GM19397 (cell line): Measurements from ENCODE around the gene NEDD9.

Experiments
- ATAC-seq: cut with Tn5 transposase; IDR thresholded peaks from one replicate; pipeline ENCODE4 v1.9.1; 2021; ENCODE audit warnings: mild to moderate bottlenecking, moderate library complexity; ENCODE audit not compliant: unreplicated experiment

The NEDD9 gene

DNA sequence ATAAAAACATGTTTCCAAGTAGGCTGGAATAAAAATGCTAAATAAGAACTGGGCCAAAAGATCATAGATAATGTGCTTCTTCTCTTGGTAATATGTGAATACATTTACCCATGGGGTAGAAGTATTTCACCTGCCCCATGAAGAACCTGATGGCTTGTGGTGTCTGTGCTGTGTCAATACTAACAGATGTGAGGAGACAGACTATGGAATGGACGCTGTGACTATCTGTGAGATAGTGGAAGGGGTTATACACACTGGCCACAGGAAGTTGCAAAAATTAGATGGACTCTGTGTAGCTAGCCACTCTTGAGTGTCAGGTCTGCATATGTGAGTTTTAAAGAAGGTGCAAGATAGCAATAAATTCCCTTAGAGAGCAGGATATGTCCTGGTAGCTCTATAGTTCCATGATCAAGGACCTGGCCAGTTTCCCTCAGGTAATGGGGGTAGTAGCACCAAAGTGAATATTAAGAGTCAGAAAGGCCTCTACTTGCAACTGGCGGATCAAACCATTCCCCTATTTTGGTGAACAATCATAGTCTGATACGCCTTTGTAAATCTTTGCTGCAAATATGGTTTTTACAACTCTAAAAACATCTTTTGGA lies 48.6 kb downstream of the NEDD9 start:
- no peak for ATAC-seq

GRCh38 chr6:11181478-11182136 lies 50.9 kb downstream of the NEDD9 start:
- no peak for ATAC-seq

DNA sequence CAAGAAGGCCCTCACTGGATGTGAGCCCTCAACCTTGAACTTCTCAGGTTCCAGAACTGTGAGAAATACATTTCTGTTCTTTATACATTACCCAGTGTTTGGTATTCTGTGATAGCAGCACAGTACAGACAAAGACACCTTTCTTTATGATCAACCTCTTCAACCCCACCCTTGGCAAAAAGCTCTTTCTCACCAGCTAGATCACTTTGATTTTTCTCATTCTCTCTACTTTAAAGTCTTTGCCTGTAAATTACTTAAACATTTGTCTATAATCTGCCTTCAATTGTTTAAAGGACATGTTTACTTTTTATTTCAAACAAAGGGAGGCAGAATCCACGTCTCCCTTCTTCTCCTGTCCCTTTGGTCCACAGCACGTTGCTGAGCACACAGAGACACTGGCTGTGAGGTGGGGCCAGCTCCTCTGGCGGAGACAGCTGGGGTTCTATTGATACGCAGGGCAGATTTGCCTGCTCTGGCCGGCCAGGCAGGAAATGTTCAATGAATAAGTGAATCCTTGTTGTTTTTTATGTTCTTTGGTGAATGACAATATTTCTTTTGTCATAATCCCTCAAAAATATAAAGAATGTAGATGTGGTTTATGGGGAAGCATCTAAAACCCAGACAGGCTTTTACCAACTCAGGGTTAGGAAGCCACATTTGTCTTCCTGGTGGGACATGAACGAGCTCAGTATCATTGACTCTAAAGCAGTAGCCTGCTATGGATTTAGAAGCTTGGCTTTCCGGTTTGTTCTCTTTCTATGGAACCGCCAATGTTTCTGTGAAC lies 52.9 kb downstream of the NEDD9 start:
- ATAC-seq = no peak

- ATAC-seq = no peak
Observed at GRCh38 chr6:11179088-11179418, 53.4 kb downstream of the NEDD9 start.

DNA sequence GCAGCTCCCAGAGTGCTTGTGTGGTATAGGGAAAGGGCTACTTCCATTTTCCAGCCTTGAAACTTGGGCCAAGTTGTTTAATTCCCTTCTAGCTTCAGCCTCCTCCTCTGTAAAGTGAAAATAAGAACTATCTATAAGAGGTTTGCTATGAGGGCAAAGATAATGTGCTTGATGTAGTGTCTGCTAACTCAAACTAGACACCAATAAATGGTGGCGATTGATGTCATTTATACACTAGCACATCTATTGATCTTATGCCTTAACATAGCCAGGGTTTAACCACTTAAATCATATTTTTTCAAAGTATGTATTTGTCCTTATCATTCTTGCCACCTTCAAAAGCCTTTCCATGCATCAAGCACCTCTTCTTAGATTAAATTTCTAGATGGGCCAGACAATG lies 55.2 kb downstream of the NEDD9 start:
- no peak for ATAC-seq

- no peak for ATAC-seq
Observed at GRCh38 chr6:11174242-11174611, 58.2 kb downstream of the NEDD9 start.

DNA sequence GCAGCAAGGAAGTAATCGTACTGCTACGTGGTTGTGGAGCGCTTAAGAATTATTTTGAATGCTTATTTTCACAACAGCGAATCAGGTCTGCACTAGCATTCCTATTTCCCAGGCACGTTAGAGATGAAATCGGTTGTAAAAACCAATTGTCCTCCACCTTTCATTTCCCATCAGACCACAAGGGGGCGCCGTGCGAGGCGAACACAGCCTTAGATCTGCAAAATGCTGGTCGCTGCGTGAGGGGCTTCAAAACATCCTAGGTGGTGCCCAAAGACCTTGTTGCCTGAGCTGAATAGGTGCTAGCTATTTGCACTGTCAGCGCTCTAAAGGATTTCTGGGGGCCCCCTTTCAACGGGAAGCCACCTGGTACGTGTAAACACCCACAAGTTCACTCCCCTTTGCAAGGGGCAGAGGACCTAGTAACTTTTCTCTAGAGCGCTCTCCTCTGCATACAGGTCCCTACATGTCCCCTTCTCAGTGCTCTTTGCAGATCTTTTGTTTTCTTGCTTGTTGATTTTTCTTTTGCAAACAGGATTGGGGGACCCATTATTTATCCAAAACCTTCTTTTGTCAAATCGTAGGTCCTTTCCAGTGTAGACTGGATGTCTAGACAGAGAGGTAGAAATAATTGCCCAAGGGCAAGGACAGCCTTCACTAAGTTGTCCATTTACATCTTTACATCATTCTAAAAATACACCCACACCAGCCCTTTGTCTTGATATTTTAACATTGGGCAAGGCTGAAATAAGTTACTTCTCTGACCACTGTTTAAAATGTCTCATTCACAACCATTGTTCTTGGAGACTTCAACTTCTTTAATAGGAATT lies 59.8 kb downstream of the NEDD9 start:
- no peak for ATAC-seq

DNA sequence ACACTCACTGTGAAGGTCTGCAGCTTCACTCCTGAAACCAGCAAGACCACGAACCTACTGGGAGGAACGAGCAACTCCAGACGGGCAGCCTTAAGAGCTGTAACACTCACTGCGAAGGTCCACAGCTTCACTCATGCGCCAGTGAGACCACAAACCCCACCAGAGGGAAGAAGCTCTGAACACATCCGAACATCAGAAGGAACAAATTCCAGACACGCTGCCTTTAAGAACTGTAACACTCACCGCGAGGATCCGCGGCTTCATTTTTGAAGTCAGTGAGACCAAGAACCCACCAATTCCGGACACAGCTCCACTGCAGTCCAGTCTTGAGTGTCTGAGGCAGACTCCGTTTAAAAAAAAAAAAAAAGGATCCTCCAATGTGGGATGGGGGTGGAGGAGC lies 60.5 kb downstream of the NEDD9 start:
- ATAC-seq = no peak

- ATAC-seq = no peak
Observed at GRCh38 chr6:11168091-11168635, 64.3 kb downstream of the NEDD9 start.

- ATAC-seq = no peak
Observed at GRCh38 chr6:11166948-11167347, 65.5 kb downstream of the NEDD9 start.

GRCh38 chr6:11164717-11165646 lies 67.5 kb downstream of the NEDD9 start:
- ATAC-seq = no peak

GRCh38 chr6:11163932-11164331 lies 68.5 kb downstream of the NEDD9 start:
- no peak for ATAC-seq

DNA sequence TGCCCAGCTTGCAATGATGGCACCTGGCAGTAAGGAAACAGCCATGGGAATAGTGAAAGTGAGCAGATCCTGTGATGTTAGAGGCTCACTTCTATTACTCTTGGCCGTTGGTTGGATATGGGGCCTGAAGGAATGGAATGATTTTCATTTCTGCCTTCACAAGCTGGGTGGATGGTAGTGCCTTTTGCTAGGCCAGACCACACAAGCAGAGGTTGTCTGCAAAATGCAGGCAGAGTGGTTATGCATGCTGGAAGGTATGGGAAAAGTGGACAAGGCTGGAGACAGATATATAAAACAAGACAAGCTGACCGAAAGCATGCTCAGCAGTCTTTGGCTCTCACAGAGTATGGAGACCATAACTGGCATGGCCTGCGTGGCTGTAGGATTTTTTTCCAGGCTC lies 70.2 kb downstream of the NEDD9 start:
- ATAC-seq = no peak

GRCh38 chr6:11161031-11161956 lies 71.2 kb downstream of the NEDD9 start:
- ATAC-seq = no peak

- no peak for ATAC-seq
Observed at GRCh38 chr6:11160199-11160598, 72.3 kb downstream of the NEDD9 start.

DNA sequence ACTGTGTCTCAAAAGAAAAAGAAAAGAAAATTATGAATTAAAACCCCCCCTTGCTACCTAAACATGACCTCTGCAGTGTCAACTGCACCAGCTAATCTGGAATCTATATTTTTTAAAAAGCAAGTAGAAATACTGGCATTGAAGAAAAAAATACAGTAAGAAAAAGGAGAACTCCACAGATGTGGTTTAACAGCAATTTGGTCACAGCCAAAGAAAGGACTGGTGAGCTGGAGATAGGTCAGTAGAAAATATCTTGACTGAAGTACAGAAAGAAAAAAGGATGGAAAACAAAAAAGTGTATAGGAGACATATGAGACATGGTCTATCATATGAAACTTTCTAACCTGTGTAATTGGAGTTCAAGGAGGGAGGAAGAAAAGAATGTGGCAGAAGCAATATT lies 76.9 kb downstream of the NEDD9 start:
- no peak for ATAC-seq

DNA sequence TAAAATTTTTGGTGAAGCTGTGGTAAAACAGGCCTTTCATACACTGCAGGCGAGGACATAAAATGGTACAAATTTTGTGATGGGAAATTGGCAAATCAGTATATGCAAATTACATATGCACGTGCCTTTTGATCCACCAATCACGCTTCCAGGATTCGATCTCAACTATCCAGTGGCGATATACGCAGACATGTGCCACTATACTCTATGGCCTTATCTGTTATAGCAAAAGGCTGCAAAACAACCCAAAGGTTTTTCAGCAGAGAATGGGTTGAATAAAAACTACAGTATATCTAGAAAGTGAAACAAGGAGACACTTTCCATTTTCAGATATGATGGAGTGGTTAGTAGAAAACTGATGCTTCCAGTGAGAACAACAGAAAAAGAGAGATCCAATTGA lies 79.0 kb downstream of the NEDD9 start:
- ATAC-seq = no peak

- ATAC-seq = no peak
Observed at GRCh38 chr6:11152581-11152980, 79.9 kb downstream of the NEDD9 start.

- no peak for ATAC-seq
Observed at GRCh38 chr6:11151488-11151887, 81.0 kb downstream of the NEDD9 start.
